ENCODE measurements around the gene PROZ.

DNA sequence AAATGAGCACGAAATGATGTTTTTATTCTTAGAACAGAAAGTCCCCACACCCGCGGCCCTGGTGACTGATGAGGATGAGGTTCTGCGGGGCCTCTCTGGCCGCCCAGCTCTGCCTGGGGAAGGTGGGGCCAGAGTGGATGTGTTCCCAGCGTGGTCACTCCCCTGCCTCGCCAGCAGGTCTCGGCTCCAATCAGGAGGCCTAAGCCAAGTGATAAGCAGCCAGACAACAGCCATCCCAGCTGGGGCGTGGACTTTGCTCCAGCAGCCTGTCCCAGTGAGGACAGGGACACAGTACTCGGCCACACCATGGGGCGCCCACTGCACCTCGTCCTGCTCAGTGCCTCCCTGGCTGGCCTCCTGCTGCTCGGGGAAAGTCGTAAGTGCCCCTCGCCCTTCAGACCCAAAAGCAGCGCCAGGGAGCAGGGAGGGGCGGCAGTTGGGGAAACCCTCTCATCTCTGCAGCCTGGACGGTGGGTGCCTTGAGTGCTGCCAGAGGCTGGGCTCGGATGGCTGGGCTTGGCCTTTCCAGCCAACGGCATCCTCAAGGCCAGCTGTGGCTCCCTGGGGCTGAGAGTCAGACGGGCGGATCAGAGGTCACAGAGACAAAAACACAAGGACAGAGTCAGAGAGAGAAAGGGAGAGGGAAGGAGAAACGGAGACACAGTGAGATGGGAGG lies 35.8 kb upstream of the PROZ start, which contains the start of gene F10:
- no peak for TF ChIP-seq CTCF (tag by site-specific recombination; IDR thresholded peaks at IDR 0.05)
- TF ChIP-seq, protein P1, sequence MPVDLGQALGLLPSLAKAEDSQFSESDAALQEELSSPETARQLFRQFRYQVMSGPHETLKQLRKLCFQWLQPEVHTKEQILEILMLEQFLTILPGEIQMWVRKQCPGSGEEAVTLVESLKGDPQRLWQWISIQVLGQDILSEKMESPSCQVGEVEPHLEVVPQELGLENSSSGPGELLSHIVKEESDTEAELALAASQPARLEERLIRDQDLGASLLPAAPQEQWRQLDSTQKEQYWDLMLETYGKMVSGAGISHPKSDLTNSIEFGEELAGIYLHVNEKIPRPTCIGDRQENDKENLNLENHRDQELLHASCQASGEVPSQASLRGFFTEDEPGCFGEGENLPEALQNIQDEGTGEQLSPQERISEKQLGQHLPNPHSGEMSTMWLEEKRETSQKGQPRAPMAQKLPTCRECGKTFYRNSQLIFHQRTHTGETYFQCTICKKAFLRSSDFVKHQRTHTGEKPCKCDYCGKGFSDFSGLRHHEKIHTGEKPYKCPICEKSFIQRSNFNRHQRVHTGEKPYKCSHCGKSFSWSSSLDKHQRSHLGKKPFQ (tag by site-specific recombination; IDR thresholded peaks at IDR 0.05), result no peak
- TF ChIP-seq, protein P2, sequence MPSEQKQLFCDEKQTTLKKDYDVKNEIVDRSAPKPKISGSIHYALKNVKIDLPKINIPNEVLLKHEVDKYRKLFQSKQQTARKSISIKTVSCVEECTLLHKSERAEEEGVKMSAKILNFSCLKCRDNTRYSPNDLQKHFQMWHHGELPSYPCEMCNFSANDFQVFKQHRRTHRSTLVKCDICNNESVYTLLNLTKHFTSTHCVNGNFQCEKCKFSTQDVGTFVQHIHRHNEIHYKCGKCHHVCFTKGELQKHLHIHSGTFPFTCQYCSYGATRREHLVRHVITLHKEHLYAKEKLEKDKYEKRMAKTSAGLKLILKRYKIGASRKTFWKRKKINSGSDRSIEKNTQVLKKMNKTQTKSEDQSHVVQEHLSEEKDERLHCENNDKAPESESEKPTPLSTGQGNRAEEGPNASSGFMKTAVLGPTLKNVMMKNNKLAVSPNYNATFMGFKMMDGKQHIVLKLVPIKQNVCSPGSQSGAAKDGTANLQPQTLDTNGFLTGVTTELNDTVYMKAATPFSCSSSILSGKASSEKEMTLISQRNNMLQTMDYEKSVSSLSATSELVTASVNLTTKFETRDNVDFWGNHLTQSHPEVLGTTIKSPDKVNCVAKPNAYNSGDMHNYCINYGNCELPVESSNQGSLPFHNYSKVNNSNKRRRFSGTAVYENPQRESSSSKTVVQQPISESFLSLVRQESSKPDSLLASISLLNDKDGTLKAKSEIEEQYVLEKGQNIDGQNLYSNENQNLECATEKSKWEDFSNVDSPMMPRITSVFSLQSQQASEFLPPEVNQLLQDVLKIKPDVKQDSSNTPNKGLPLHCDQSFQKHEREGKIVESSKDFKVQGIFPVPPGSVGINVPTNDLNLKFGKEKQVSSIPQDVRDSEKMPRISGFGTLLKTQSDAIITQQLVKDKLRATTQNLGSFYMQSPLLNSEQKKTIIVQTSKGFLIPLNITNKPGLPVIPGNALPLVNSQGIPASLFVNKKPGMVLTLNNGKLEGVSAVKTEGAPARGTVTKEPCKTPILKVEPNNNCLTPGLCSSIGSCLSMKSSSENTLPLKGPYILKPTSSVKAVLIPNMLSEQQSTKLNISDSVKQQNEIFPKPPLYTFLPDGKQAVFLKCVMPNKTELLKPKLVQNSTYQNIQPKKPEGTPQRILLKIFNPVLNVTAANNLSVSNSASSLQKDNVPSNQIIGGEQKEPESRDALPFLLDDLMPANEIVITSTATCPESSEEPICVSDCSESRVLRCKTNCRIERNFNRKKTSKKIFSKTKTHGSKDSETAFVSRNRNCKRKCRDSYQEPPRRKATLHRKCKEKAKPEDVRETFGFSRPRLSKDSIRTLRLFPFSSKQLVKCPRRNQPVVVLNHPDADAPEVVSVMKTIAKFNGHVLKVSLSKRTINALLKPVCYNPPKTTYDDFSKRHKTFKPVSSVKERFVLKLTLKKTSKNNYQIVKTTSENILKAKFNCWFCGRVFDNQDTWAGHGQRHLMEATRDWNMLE (tag by site-specific recombination; conservative IDR thresholded peaks at IDR 0.05; ENCODE audit: low read depth), result no peak
- no peak for TF ChIP-seq ZNF561 (tag by site-specific recombination; IDR thresholded peaks at IDR 0.05; ENCODE audit: borderline replicate concordance)
